Thyroid gland (tissue), 4 donors: Measurements from ENCODE around the gene LPP. TPM values are rescaled to one million over a fixed set of nuclear protein-coding genes. Genes with fewer than 3 reads are reported as not detected.

Source experiments
- DNase-seq, 2 donors: peaks; one replicate each; pipeline ENCODE4 v3.0.0-alpha.2; 2019
- H3K27ac ChIP-seq, 3 donors: fragments of 200-600 bp; sonication (generic); 1 replicate in 2 of 3; 2 replicates in 1 of 3; pipeline ENCODE4 v1.5.1; 2016 to 2019; ENCODE audit warnings: mild to moderate bottlenecking in 1 of 3, moderate library complexity in 1 of 3
- H3K27me3 ChIP-seq: fragments of 200-600 bp; sonication (generic); one replicate; pipeline ENCODE4 v1.5.1; 2019
- H3K36me3 ChIP-seq, 2 donors: fragments of 200-600 bp; sonication (generic); one replicate each; pipeline ENCODE4 v1.5.1; 2016 to 2019
- H3K4me1 ChIP-seq, 2 donors: fragments of 200-600 bp; sonication (generic); one replicate each; pipeline ENCODE4 v1.5.1; 2017 to 2019
- H3K4me3 ChIP-seq, 3 donors: fragments of 200-600 bp; sonication (generic); replicated peaks in 1 of 3; 1 replicate in 2 of 3; 2 replicates in 1 of 3; pipeline ENCODE4 v1.5.1; 2016; ENCODE audit warnings: mild to moderate bottlenecking in 1 of 3
- H3K9me3 ChIP-seq: fragments of 200-600 bp; sonication (generic); one replicate; pipeline ENCODE4 v1.5.1; 2017
- CTCF ChIP-seq, 6 experiments: fragments of 200-600 bp in 3 of 6; fragments of 450-650 bp in 3 of 6; sonication (generic) in 3 of 6; IDR thresholded peaks; one replicate each; pipeline ENCODE4 v1.5.1; 2016 to 2019; ENCODE audit warnings: antibody characterized with exemption in 6 of 6, mild to moderate bottlenecking in 2 of 6, inconsistent platforms in 1 of 6, moderate library complexity in 1 of 6
- POLR2A ChIP-seq, 2 donors: fragments of 450-650 bp; IDR thresholded peaks; one replicate each; pipeline ENCODE4 v1.6.1; 2017; ENCODE audit warnings: antibody characterized with exemption in 2 of 2, mild to moderate bottlenecking in 2 of 2, moderate library complexity in 1 of 2
- WGBS, 2 donors: methylation state at CpG; one replicate each; pipeline ENCODE4 v1.1.5; 2017; 5-methylcytosine and 5-hydroxymethylcytosine counted together
- intact Hi-C: fragments of 100-400 bp; cut with DNase I; formaldehyde crosslinking; loops from one replicate; pipeline ENCODE4 v1.15.1; 2023
- total RNA-seq, 4 donors: library from RNA; depleted of rRNA; stranded (reverse); fragments of >200 nt; gene quantifications; one replicate each; pipeline ENCODE4 v1.2.3, GENCODE V29; 2016

The LPP gene
- total RNA-seq, 4 donors from 2014 or later, result 79.0 to 141 (median 82.8) TPM

DNA sequence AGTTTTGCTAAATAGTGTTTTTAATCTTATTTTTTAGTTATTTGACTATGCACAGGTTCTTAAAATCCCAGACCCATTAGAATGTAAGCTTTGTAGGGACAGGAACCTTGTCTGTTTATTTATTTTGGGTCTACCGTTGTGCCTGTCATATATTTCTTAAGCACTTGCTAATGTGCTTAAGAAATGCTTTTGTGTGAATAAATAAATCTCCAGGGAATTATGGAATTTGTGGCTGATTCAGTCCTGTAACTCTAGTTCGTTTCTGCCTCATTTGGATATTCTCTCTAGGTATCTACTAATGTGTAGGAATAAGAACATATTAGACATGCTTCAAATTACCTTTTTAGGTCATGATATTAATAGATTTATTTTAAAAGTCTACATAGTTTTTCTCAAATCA is 161.6 kb downstream of the LPP start:
- intact Hi-C loops, result no loop called here

GRCh38 chr3:188316021-188316722 is 162.2 kb downstream of the LPP start:
- Histone ChIP-seq H3K27ac (no peak overlapping the region), H3K36me3 (no peaks in the 10 kb centered on the region), H3K4me1 (peaks cover 0 to 6% of the 10 kb centered on the region in 2 donors), H3K4me3 (no peak overlapping the region), H3K27me3 (no peaks in the 10 kb centered on the region), H3K9me3 (no peaks in the 10 kb centered on the region)
- intact Hi-C loops, result no loop called here
- 91 to 93% methylated on average over 6 of the region's 6 CpGs for WGBS, 2 donors
- no peak for DNase-seq
- TF ChIP-seq CTCF (IDR thresholded peaks at IDR 0.05), result no peak
- TF ChIP-seq POLR2A (IDR thresholded peaks at IDR 0.05), result no peak

More for the DNA sequence above, 161.6 kb downstream of the LPP start:
- Histone ChIP-seq H3K4me1 (peaks cover 0 to 6% of the 10 kb centered on the region in 2 donors), H3K27ac (no peak overlapping the region), H3K4me3 (no peak overlapping the region), H3K27me3 (no peaks in the 10 kb centered on the region), H3K36me3 (no peaks in the 10 kb centered on the region), H3K9me3 (no peaks in the 10 kb centered on the region)
- TF ChIP-seq POLR2A (IDR thresholded peaks at IDR 0.05), result no peak
- no peak for TF ChIP-seq CTCF (IDR thresholded peaks at IDR 0.05)
- DNase-seq, result no peak
- 69 to 80% methylated on average over 2 of the region's 2 CpGs for WGBS, 2 donors

DNA sequence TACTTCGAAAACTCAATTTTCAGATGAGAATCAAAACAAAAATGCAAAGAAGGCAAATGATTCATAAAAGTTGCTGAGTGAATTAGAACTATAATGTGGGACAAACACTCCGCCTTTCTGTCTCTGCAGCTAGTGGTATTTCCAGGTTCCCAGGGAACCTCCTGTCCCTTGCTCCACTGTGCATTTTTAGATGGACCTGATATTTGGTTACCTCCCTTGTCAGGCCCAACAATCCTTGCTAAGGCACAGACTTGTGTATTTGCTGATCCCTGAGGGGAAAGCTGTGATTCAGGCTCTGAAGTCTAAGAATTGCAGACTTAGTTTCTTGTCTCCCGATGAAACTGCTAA is 162.7 kb downstream of the LPP start:
- WGBS, 2 donors, result 82 to 85% methylated on average over 3 of the region's 3 CpGs
- TF ChIP-seq CTCF (IDR thresholded peaks at IDR 0.05) (no peak), POLR2A (IDR thresholded peaks at IDR 0.05) (no peak)
- H3K4me1 ChIP-seq, result peaks cover 0 to 6% of the 10 kb centered on the region in 2 donors
- no peak for DNase-seq
- no peak overlapping the region for H3K27ac ChIP-seq
- no peaks in the 10 kb centered on the region for H3K36me3 ChIP-seq
- no peak overlapping the region for H3K4me3 ChIP-seq
- H3K9me3 ChIP-seq, result no peaks in the 10 kb centered on the region
- intact Hi-C loops, result no loop called here
- H3K27me3 ChIP-seq, result no peaks in the 10 kb centered on the region

- Histone ChIP-seq H3K27ac (no peak overlapping the region), H3K4me3 (no peak overlapping the region), H3K27me3 (no peaks in the 10 kb centered on the region), H3K4me1 (peaks cover 0 to 6% of the 10 kb centered on the region in 2 donors), H3K36me3 (no peaks in the 10 kb centered on the region), H3K9me3 (no peaks in the 10 kb centered on the region)
- TF ChIP-seq CTCF (IDR thresholded peaks at IDR 0.05), result no peak
- intact Hi-C loops, result no loop called here
- 67 to 79% methylated on average over 1 of the region's 1 CpG for WGBS, 2 donors
- DNase-seq, result no peak
Measured at GRCh38 chr3:188319569-188319968, 165.6 kb downstream of the LPP start.

GRCh38 chr3:188320757-188321156 is 166.8 kb downstream of the LPP start:
- 98% methylated on average over 3 of the region's 3 CpGs for WGBS, 2 donors

More at GRCh38 chr3:188320757-188321156, 166.8 kb downstream of the LPP start:
- no peak overlapping the region for H3K27ac ChIP-seq
- intact Hi-C loops, result no loop called here
- H3K27me3 ChIP-seq, result no peaks in the 10 kb centered on the region
- H3K4me1 ChIP-seq, result peaks cover 0 to 6% of the 10 kb centered on the region in 2 donors
- H3K9me3 ChIP-seq, result no peaks in the 10 kb centered on the region
- no peak for DNase-seq
- no peak for TF ChIP-seq POLR2A (IDR thresholded peaks at IDR 0.05)
- TF ChIP-seq CTCF (IDR thresholded peaks at IDR 0.05), result no peak
- H3K36me3 ChIP-seq, result no peaks in the 10 kb centered on the region
- no peak overlapping the region for H3K4me3 ChIP-seq
